Liver (tissue), 9 donors: Measurements from ENCODE around the gene ZNF574. TPM values are rescaled to one million over a fixed set of nuclear protein-coding genes. Genes with fewer than 3 reads are reported as not detected.

ENCODE experiments used
- DNase-seq: peaks from one replicate; pipeline ENCODE4 v3.0.0-alpha.2; 2017; ENCODE audit warnings: low spot score
- H3K27ac ChIP-seq, 2 donors: one replicate each; pipeline ENCODE4 v1.7.0; 2013; ENCODE audit warnings: inconsistent platforms in 2 of 2, low read length in 2 of 2, control low read depth in 1 of 2, low read depth in 1 of 2, mild to moderate bottlenecking in 1 of 2
- H3K27me3 ChIP-seq, 4 donors: one replicate each; pipeline versions ENCODE4 v1.6.1 to v1.7.0; 2013; ENCODE audit warnings: low read length in 3 of 4, inconsistent platforms in 1 of 4, mild to moderate bottlenecking in 1 of 4, moderate library complexity in 1 of 4; ENCODE audit not compliant: control insufficient read depth in 4 of 4, insufficient read depth in 4 of 4
- H3K36me3 ChIP-seq, 4 donors: one replicate each; pipeline versions ENCODE4 v1.6.1 to v1.7.0; 2013; ENCODE audit warnings: low read length in 3 of 4, mild to moderate bottlenecking in 3 of 4, low read depth in 1 of 4, moderate library complexity in 1 of 4; ENCODE audit not compliant: control insufficient read depth in 4 of 4, insufficient read depth in 3 of 4
- H3K4me1 ChIP-seq, 4 donors: one replicate each; pipeline versions ENCODE4 v1.6.1 to v1.7.0; 2013; ENCODE audit warnings: low read length in 3 of 4, mild to moderate bottlenecking in 3 of 4, moderate library complexity in 1 of 4; ENCODE audit not compliant: control insufficient read depth in 4 of 4, insufficient read depth in 4 of 4
- H3K4me3 ChIP-seq, 3 donors: one replicate each; pipeline versions ENCODE4 v1.6.1 to v1.7.0; 2013; ENCODE audit warnings: low read length in 3 of 3, control low read depth in 1 of 3, low read depth in 1 of 3, mild to moderate bottlenecking in 1 of 3
- H3K9ac ChIP-seq, 2 donors: one replicate each; pipeline ENCODE4 v1.7.0; 2013; ENCODE audit warnings: low read length in 2 of 2, mild to moderate bottlenecking in 2 of 2, moderate library complexity in 2 of 2, control low read depth in 1 of 2, low read depth in 1 of 2
- H3K9me3 ChIP-seq, 4 donors: one replicate each; pipeline versions ENCODE4 v1.6.1 to v1.7.0; 2013; ENCODE audit warnings: low read length in 3 of 4; ENCODE audit not compliant: control insufficient read depth in 4 of 4
- CTCF ChIP-seq: fragments of 150-350 bp; IDR thresholded peaks from 2 replicates; pipeline ENCODE4 v1.5.1; 2017; ENCODE audit warnings: improper control_type of control experiment, low read depth, low read length; ENCODE audit not compliant: missing input control
- EGR1 ChIP-seq, 2 donors: IDR thresholded peaks; 2 replicates each; pipeline ENCODE4 v1.6.1; 2016 to 2018; ENCODE audit warnings: antibody characterized with exemption in 2 of 2, low read depth in 2 of 2
- FOXA1 ChIP-seq: IDR thresholded peaks from 2 replicates; pipeline ENCODE4 v1.6.1; 2016; ENCODE audit warnings: antibody characterized with exemption
- GABPA ChIP-seq, 2 donors: IDR thresholded peaks in 1 of 2; conservative IDR thresholded peaks in 1 of 2; 2 replicates each; pipeline ENCODE4 v1.6.1; 2016; ENCODE audit warnings: antibody characterized with exemption in 2 of 2, mild to moderate bottlenecking in 1 of 2, moderate library complexity in 1 of 2
- HNF4A ChIP-seq, 2 donors: conservative IDR thresholded peaks; 2 replicates each; pipeline ENCODE4 v1.6.1; 2016; ENCODE audit warnings: antibody characterized with exemption in 2 of 2, mild to moderate bottlenecking in 2 of 2
- HNF4G ChIP-seq: IDR thresholded peaks from 2 replicates; pipeline ENCODE4 v1.6.1; 2016; ENCODE audit warnings: antibody characterized with exemption
- JUND ChIP-seq, 2 donors: IDR thresholded peaks; 2 replicates each; pipeline ENCODE4 v1.6.1; 2016; ENCODE audit warnings: antibody characterized with exemption in 2 of 2
- MAX ChIP-seq: IDR thresholded peaks from 2 replicates; pipeline ENCODE4 v1.6.1; 2016; ENCODE audit warnings: antibody characterized with exemption
- NR2F2 ChIP-seq: IDR thresholded peaks from 2 replicates; pipeline ENCODE4 v1.6.1; 2016; ENCODE audit warnings: antibody characterized with exemption
- RAD21 ChIP-seq, 2 donors: IDR thresholded peaks; 2 replicates each; pipeline ENCODE4 v1.6.1; 2016; ENCODE audit warnings: antibody characterized with exemption in 2 of 2, mild to moderate bottlenecking in 2 of 2
- TAF1 ChIP-seq: conservative IDR thresholded peaks from 2 replicates; pipeline ENCODE4 v1.6.1; 2016; ENCODE audit warnings: antibody characterized with exemption, mild to moderate bottlenecking
- YY1 ChIP-seq: IDR thresholded peaks from 2 replicates; pipeline ENCODE4 v1.6.1; 2016; ENCODE audit warnings: antibody characterized with exemption, mild to moderate bottlenecking
- ZBTB33 ChIP-seq: IDR thresholded peaks from 2 replicates; pipeline ENCODE4 v1.6.1; 2016; ENCODE audit warnings: antibody characterized with exemption
- WGBS: extraction: QIAGEN DNeasy Blood & Tissue Kit; methylation state at CpG from one replicate; pipeline ENCODE4 v1.1.7; 2013; 5-methylcytosine and 5-hydroxymethylcytosine counted together
- polyA plus RNA-seq, 2 donors: library from polyadenylated mRNA; stranded (reverse) in 1 of 2; unstranded in 1 of 2; fragments of 200-250 nt in 1 of 2; fragments of >200 nt in 1 of 2; fragmentation: Nextera tagmentation in 1 of 2; extraction: Ambion mirVana in 1 of 2; gene quantifications; one replicate each; pipeline versions ENCODE4 v1.2.1 to v1.2.3, GENCODE V29; 2013 to 2015
- total RNA-seq, 2 donors: library from RNA; depleted of rRNA; stranded (reverse); fragments of >200 nt; gene quantifications; one replicate each; pipeline ENCODE4 v1.2.3, GENCODE V29; 2014
- TF ChIP-seq, protein P1 (sequence below): IDR thresholded peaks from 2 replicates; pipeline ENCODE4 v1.6.1; 2016; ENCODE audit warnings: antibody characterized with exemption, mild to moderate bottlenecking
- donor health status: healthy.
- donor health status: healthy.
- donor health status: healthy.
- donor health status: healthy.
- donor health status: healthy.

Gene ZNF574
- total and polyA plus RNA-seq, 4 donors = 3.3 to 7.4 (median 6.5) TPM

GRCh38 chr19:42067315-42067888, 8.6 kb upstream of the ZNF574 start:
- H3K27me3 ChIP-seq = peaks cover 0 to 8% (median 2%) of the 10 kb centered on the region in 4 donors
- no peak for DNase-seq
- TF ChIP-seq FOXA1 = no peak
- TF ChIP-seq ZBTB33 = no peak
- TF ChIP-seq, protein P1, sequence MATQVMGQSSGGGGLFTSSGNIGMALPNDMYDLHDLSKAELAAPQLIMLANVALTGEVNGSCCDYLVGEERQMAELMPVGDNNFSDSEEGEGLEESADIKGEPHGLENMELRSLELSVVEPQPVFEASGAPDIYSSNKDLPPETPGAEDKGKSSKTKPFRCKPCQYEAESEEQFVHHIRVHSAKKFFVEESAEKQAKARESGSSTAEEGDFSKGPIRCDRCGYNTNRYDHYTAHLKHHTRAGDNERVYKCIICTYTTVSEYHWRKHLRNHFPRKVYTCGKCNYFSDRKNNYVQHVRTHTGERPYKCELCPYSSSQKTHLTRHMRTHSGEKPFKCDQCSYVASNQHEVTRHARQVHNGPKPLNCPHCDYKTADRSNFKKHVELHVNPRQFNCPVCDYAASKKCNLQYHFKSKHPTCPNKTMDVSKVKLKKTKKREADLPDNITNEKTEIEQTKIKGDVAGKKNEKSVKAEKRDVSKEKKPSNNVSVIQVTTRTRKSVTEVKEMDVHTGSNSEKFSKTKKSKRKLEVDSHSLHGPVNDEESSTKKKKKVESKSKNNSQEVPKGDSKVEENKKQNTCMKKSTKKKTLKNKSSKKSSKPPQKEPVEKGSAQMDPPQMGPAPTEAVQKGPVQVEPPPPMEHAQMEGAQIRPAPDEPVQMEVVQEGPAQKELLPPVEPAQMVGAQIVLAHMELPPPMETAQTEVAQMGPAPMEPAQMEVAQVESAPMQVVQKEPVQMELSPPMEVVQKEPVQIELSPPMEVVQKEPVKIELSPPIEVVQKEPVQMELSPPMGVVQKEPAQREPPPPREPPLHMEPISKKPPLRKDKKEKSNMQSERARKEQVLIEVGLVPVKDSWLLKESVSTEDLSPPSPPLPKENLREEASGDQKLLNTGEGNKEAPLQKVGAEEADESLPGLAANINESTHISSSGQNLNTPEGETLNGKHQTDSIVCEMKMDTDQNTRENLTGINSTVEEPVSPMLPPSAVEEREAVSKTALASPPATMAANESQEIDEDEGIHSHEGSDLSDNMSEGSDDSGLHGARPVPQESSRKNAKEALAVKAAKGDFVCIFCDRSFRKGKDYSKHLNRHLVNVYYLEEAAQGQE = no peak
- TF ChIP-seq CTCF = no peak
- no peak for TF ChIP-seq HNF4G
- H3K36me3 ChIP-seq = no peaks in the 10 kb centered on the region
- no peaks in the 10 kb centered on the region for H3K4me1 ChIP-seq
- WGBS = 63% methylated on average over 6 of the region's 6 CpGs
- no peak overlapping the region for H3K27ac ChIP-seq
- H3K9me3 ChIP-seq = no peaks in the 10 kb centered on the region
- H3K4me3 ChIP-seq = no peak overlapping the region
- H3K9ac ChIP-seq = no peak overlapping the region

GRCh38 chr19:42068361-42068755, 7.6 kb upstream of the ZNF574 start:
- Histone ChIP-seq H3K9me3 (no peaks in the 10 kb centered on the region), H3K27ac (no peak overlapping the region), H3K27me3 (peaks cover 0 to 8% (median 2%) of the 10 kb centered on the region in 4 donors), H3K36me3 (no peaks in the 10 kb centered on the region), H3K9ac (no peak overlapping the region), H3K4me1 (no peaks in the 10 kb centered on the region), H3K4me3 (no peak overlapping the region)
- 37% methylated on average over 8 of the region's 8 CpGs for WGBS
- DNase-seq = no peak
- TF ChIP-seq NR2F2 (no peak), MAX (no peak), YY1 (no peak), FOXA1 (no peak), JUND (IDR thresholded peaks at IDR 0.05) (no peak), RAD21 (IDR thresholded peaks at IDR 0.05) (no peak), HNF4A (conservative IDR thresholded peaks at IDR 0.05) (no peak), EGR1 (IDR thresholded peaks at IDR 0.05; ENCODE audit: low read depth in 2 of 2) (no peak), CTCF (no peak), HNF4G (no peak), ZBTB33 (no peak), GABPA (IDR thresholded peaks at IDR 0.05 in 1 of 2, conservative IDR thresholded peaks at IDR 0.05 in 1 of 2) (no peak), TAF1 (no peak)
- TF ChIP-seq, protein P1 = no peak
